NCI-H526 (cell line): ENCODE data around the gene ARL17A.
"Not testable (repeated sequence)": the region's sequence is repeated elsewhere in the genome, so short reads cannot be mapped to it uniquely, and the experiment has no call there.

Experiments
- DNase-seq, 2 experiments: peaks; one replicate each; lab custom pipeline; 2025; lab: John Stamatoyannopoulos, UW

Gene ARL17A

DNA sequence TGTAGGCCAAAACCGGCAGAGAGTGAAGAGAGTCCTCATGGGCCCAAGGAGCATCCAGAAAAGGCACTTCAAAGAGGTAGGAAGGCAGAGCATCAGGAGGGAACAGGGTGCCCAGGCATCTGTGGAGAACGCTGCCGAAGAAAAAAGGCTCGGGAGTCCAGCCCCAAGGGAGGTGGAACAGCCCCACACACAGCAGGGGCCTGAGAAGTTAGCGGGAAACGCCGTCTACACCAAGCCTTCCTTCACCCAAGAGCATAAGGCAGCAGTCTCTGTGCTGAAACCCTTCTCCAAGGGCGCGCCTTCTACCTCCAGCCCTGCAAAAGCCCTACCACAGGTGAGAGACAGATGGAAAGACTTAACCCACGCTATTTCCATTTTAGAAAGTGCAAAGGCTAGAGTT lies 30.9 kb downstream of the ARL17A start:
- DNase-seq: not testable (repeated sequence)

DNA sequence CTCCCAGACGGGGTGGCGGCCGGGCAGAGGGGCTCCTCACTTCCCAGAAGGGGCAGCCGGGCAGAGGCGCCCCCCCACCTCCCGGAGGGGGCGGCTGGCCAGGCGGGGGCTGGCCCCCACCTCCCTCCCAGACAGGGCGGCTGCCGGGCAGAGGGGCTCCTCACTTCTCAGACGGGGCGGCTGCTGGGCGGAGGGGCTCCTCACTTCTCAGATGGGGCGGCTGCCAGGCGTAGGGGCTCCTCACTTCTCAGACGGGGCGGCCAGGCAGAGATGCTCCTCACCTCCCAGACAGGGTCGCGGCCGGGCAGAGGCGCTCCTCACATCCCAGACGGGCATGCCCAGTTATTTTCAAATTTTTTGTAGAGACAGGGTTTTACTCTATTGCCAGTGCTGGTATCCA lies 44.8 kb downstream of the ARL17A start:
- DNase-seq: not testable (repeated sequence)

DNA sequence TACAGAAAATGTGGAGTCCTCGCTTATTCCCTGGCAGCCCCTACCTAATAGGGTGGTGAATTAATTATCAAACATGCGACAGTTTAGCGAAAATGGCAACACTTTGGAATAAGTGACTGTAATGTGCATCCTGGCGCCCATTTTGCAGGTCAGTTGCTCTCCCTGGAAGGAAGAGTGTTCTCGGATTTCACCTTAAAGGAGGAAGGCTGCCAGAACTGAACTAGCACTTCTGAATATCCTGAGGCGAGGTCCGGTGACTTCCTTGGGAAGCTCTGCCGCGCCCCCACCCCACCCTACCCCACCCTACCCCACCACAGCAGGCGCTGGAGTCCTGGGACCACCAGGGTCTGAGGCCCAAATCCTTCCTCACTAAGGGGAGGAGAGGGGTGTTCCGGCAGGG lies 67.3 kb downstream of the ARL17A start, which contains the start of gene LRRC37A2:
Gene LRRC37A2, plus strand, starts transcription at position 301 of the 400 bp plus-strand sequence. CDS start 245 bp downstream, outside the sequence.
- DNase-seq: not testable (repeated sequence)

DNA sequence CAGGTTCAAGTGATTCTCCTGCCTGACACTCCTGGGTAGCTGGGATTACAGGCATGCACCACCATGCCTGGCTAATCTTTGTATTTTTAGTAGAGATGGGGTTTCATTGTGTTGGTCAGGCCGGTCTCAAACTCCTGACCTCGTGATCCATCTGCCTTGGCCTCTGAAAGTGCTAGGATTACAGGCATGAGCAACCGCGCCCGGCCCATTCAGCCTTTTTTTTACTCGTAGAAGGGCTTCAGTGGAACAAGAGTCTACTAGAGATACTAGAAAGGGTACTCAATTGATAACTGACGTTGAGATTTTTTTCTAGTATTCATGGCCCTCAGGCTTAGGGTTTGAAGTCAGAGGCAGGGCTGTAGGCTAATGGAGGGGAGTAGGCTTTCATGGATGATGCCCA lies 73.6 kb downstream of the ARL17A start:
- not testable (repeated sequence) for DNase-seq

DNA sequence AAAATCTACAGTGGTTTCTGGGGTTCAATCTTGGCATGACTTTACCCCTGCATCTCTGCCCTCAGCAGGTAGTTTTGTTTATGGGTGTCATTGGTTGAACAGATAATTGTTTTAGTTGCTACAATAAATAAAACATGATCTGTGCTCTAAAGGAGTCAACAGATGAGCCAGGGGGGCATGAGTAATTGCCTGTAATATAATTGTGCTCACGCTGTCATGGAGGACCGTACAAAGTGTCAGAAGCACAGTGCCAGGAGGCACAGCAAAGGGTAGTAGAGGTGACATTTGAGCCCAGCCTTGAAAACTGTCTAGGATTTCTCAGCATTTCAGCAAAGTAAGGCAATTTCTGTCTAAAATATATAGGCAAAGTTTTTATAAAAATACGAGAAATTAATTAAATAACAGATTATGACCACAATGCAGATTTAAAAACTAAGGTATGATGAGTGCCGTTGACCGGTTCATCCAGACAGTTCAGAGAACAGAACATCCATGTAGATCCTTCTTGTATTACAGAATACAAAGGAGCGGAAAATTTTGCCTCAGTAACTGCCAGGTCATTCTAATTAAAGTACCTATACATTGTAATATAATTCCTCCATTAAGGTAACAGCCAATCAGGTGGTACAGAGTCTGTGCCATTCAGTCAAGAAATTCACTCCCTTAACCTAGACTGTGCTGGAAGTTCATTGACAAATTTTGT lies 79.9 kb downstream of the ARL17A start:
- not testable (repeated sequence) for DNase-seq

DNA sequence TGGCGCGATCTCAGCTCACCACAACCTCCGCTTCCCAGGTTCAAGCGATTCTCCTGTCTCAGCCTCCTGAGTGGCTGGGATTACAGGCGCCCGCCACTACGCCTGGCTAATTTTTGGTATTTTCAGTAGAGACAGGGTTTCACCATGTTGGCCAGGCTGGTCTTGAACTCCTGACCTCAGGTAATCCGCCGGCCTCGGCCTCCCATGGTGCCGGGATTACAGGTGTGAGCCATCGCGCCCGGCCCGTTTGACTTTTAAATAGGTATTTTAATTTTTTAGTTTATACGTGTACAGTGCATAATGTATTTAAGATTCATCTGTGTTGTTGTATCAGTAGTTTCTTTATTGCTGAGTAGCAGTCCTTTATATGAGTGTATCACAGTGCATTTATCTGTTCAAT lies 87.5 kb downstream of the ARL17A start:
- DNase-seq: not testable (repeated sequence)

DNA sequence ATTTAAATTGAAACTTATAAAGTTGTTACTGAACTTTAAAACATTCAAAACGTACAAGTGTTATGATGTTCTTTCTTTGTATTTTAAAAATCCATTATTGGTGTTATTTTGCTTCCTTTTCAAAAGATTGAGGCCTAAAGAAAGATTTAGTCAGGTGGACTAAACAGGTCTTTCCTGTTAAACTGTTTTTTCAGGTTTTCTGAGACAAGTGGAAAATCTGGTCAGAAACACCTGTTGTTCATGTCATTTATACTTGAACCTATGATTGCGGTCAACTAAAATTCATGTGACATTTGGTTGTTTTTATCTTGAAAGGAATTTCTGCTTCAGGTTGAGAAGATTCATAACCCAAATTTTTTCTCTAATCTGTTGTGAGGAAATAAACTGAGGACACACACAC lies 98.2 kb downstream of the ARL17A start:
- DNase-seq: not testable (repeated sequence)

DNA sequence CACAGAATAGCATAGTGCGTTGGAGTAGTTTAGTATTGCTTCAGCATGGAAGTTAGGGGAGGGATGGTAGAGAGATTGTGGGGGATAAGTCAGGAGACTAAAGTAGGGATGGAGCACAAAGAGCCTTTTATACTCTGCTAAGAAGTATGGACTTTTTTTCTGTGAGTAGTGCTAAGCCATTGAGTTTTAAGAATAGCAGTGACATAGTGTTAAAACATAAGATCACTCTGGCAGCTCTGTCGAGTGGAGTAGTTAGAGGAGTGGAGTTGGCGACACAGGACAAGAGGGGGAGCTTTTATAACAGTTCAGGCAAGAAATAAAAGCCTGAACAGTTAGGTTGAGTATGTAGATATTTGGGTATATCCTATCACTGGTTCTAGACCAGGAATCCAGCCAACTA lies 100.7 kb downstream of the ARL17A start:
- DNase-seq: not testable (repeated sequence)

DNA sequence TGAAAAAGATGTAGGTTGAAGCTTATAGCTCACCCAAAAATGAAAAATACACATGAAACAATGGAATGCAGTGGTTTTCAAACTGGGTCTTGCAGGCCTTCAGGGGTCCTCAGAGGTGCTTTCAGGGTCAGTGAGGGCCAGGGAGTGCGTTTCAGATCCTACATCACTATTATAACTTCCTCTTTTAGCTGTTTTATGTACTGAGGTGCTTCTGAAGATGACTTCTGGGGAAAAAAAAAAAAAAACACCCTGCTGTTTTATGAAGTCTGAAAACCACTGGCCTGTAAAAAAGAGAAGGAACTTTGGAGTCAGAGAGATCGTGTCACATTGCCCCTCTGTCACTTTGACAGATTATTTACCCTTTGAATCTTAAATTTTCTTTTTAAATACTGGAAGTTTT lies 103.9 kb downstream of the ARL17A start:
- not testable (repeated sequence) for DNase-seq

DNA sequence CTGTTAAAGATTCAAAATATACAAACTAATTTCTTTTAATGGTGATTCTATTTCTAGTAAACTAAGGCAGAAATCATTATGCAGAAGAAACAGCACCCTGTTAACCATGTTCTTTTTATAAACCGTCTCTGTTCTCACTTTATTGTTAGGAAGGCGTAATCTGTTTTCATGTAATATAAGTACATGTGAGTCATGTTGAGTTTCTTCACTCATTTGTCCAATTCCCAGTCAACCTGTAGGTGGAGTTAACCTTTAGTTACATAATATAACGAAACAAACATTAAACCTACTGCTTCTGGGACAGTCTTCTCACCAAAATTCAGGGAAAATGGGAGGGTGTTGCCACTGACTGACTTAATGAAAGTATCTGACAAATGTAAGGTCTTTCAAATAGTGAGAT lies 105.0 kb downstream of the ARL17A start:
- DNase-seq: not testable (repeated sequence)

DNA sequence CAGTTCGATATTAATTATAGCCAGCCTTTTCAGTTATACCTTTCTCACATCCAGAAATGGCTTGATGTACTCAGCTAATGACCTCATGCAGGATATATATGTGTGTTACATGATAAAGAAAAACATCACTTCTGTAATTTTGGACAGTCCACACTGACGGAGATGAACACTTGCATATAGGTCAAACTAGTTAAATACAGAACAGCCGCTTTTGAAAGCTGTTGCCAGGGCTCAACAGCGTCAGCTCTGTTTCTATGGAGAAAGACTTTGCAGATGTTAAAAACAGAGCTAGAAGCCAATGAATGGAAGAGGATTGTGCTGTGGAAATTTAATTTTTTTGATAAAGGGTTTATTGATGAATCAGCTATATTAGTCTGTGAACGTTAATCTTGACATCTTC lies 111.9 kb downstream of the ARL17A start:
- DNase-seq: not testable (repeated sequence)
